ENCODE results near the gene C1RL. TPM values are rescaled to one million over a fixed set of nuclear protein-coding genes. Genes with fewer than 3 reads are reported as not detected.

Gene C1RL
- total and polyA plus RNA-seq, 11 donors: 5.4 to 27.1 (median 7.9) TPM

- intact Hi-C loops (cut with DNase I): loop anchor here in 8 of 10 donors (2.0 to 5.0 kb wide), 4 partner anchors 32 to 48 kb away; partner anchors contain the start of genes C1RL (in 6 of the 8) and C1R (in 3 of the 8)
- no peak for DNase-seq
Observed at GRCh38 chr12:7061138-7061537, 47.9 kb downstream of the C1RL start.

DNA sequence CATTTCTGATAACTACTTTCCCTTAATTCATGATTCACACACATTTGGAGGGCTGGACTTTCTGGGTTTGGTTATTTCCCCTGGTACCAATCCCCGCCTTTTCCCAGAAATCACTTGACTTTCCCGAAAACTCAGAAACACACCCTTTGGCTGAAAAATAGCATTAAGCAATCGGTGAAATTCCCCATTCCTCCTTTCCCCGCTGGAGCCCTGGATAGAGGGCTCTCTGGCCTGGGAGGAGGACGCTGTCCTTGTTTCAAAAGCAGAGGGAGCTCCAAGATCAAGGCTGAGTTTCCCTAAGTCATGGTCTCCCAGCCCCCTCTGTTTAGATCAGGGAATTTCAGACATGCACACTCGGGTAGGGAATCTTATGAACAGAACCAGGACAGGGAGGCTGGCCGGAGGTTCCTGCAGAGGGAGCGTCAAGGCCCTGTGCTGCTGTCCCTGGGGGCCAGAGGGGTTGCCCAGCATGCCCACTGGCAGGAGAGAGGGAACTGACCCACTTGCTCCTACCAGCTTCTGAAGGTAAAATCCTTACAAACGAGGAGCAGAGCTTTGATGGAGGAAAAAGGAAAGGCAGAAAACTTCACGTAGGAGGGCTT is 48.6 kb downstream of the C1RL start, which contains the start of gene C1S:
Gene C1S (plus strand): TSS at position 366 of the 602 bp plus-strand sequence. CDS start 1,195 bp downstream, outside the sequence.
- Histone ChIP-seq H3K27me3 (peaks cover 0 to 6% (median 0%) of the 10 kb centered on the region in 9 donors), H3K27ac (peak within 1 kb of the TSS; percentile 54 to 82 (median 72)), H3K4me1 (peaks cover 0 to 34% (median 6%) of the 10 kb centered on the region in 12 donors), H3K9me3 (no peaks in the 10 kb centered on the region), H3K36me3 (peaks cover 0 to 15% (median 3%) of the 10 kb centered on the region in 9 donors), H3K4me3 (peak within 1 kb of the TSS in 10 of 12 donors; percentile 37 to 59 (median 42))
- 21 to 32% (median 27%) methylated on average over 10 of the region's 10 CpGs for WGBS, 4 donors
- ATAC-seq (peak; percentile 92 to 98 (median 98)), DNase-seq (peak; percentile 69 to 74 (median 71))
- TF ChIP-seq POLR2A (IDR thresholded peaks at IDR 0.05): peak in 1 of 2 donors; percentile 39
- peak; percentile 51 to 90 (median 78) for TF ChIP-seq CTCF (IDR thresholded peaks at IDR 0.05)
- intact Hi-C loops (cut with DNase I): loop anchor here (1.0 to 5.0 kb wide), 8 partner anchors 31 to 53 kb away; partner anchors contain the start of genes C1RL (in 8 of the 10) and C1R (in 6 of the 10)

More at GRCh38 chr12:7061138-7061537, 47.9 kb downstream of the C1RL start:
- peak in 1 of 4 donors; percentile 4 for ATAC-seq
- Histone ChIP-seq H3K4me3 (peak overlapping the region in 10 of 12 donors; percentile 37 to 59 (median 42)), H3K36me3 (peaks cover 0 to 22% (median 6%) of the 10 kb centered on the region in 9 donors), H3K4me1 (peaks cover 0 to 34% (median 6%) of the 10 kb centered on the region in 12 donors), H3K27ac (peak overlapping the region in 11 of 12 donors; percentile 54 to 82 (median 74)), H3K27me3 (no peaks in the 10 kb centered on the region), H3K9me3 (no peaks in the 10 kb centered on the region)
- TF ChIP-seq CTCF (IDR thresholded peaks at IDR 0.05) (no peak), POLR2A (IDR thresholded peaks at IDR 0.05) (no peak)
- WGBS, 4 donors: 75 to 79% (median 77%) methylated on average over 13 of the region's 13 CpGs

GRCh38 chr12:7059780-7060179 is 49.2 kb downstream of the C1RL start:
- Histone ChIP-seq H3K36me3 (peaks cover 0 to 13% (median 0%) of the 10 kb centered on the region in 9 donors), H3K27me3 (peaks cover 0 to 11% (median 0%) of the 10 kb centered on the region in 9 donors), H3K27ac (peak overlapping the region in 9 of 12 donors; percentile 6 to 82 (median 67)), H3K9me3 (no peaks in the 10 kb centered on the region), H3K4me3 (peak overlapping the region in 2 of 12 donors; percentile 53 to 59), H3K4me1 (peaks cover 0 to 29% (median 6%) of the 10 kb centered on the region in 12 donors)
- no peak for ATAC-seq
- TF ChIP-seq CTCF (IDR thresholded peaks at IDR 0.05) (no peak), POLR2A (IDR thresholded peaks at IDR 0.05) (no peak)
- DNase-seq: no peak
- 93 to 96% (median 95%) methylated on average over 4 of the region's 4 CpGs for WGBS, 4 donors
- intact Hi-C loops (cut with DNase I): loop anchor here (1.0 to 5.0 kb wide), 8 partner anchors 32 to 54 kb away; partner anchors contain the start of genes C1RL (in 8 of the 10) and C1R (in 6 of the 10)

- Histone ChIP-seq H3K4me1 (peaks cover 0 to 28% (median 3%) of the 10 kb centered on the region in 12 donors), H3K9me3 (no peaks in the 10 kb centered on the region), H3K36me3 (peaks cover 0 to 13% (median 0%) of the 10 kb centered on the region in 9 donors), H3K27ac (peak overlapping the region in 1 of 12 donors; percentile 82), H3K4me3 (no peak overlapping the region), H3K27me3 (peaks cover 0 to 11% (median 0%) of the 10 kb centered on the region in 9 donors)
- intact Hi-C loops (cut with DNase I): no loop called here
- no peak for TF ChIP-seq POLR2A (IDR thresholded peaks at IDR 0.05)
- no peak for TF ChIP-seq CTCF (IDR thresholded peaks at IDR 0.05)
- no peak for ATAC-seq
- 91 to 95% (median 94%) methylated on average over 9 of the region's 9 CpGs for WGBS, 4 donors
- DNase-seq: no peak
Observed at GRCh38 chr12:7058850-7059395, 50.1 kb downstream of the C1RL start.

Measured in heart left ventricle (tissue), 16 donors.